Stimulated activated memory B cell treated with anti-CD40 and anti-IgM and Interleukin-4, amounts not matched to agents 10 μg/mL and 1 μg/mL and 100 μg/mL, for 72 hours (primary cell): ENCODE data around the gene TRIO.

Experiments
- ATAC-seq: fragments of 150-1000 bp; cut with Tn5 transposase; 2 replicates; pipeline ENCODE4 v1.10.0; 2021
- H3K27ac Mint-ChIP-seq: one replicate; pipeline ENCODE4 v1.8.0; 2022; ENCODE audit warnings: mild to moderate bottlenecking, mixed read lengths
- H3K27me3 Mint-ChIP-seq: one replicate; pipeline ENCODE4 v1.8.0; 2022; ENCODE audit warnings: mixed read lengths
- H3K36me3 Mint-ChIP-seq: one replicate; pipeline ENCODE4 v1.8.0; 2022; ENCODE audit warnings: mixed read lengths
- H3K4me1 Mint-ChIP-seq: one replicate; pipeline ENCODE4 v1.8.0; 2022; ENCODE audit warnings: mixed read lengths
- H3K4me3 Mint-ChIP-seq: one replicate; pipeline ENCODE4 v1.8.0; 2022; ENCODE audit warnings: mild to moderate bottlenecking, moderate library complexity, mixed read lengths
- H3K9me3 Mint-ChIP-seq: one replicate; pipeline ENCODE4 v1.8.0; 2022; ENCODE audit warnings: mixed read lengths

TRIO gene

GRCh38 chr5:14507156-14507941 lies 364.2 kb downstream of the TRIO start:
- Mint-ChIP-seq H3K4me1 (no peaks in the 10 kb centered on the region), H3K27ac (no peak overlapping the region), H3K4me3 (no peak overlapping the region), H3K27me3 (no peaks in the 10 kb centered on the region), H3K9me3 (no peaks in the 10 kb centered on the region), H3K36me3 (peaks cover 58% of the 10 kb centered on the region)
- no peak for ATAC-seq

DNA sequence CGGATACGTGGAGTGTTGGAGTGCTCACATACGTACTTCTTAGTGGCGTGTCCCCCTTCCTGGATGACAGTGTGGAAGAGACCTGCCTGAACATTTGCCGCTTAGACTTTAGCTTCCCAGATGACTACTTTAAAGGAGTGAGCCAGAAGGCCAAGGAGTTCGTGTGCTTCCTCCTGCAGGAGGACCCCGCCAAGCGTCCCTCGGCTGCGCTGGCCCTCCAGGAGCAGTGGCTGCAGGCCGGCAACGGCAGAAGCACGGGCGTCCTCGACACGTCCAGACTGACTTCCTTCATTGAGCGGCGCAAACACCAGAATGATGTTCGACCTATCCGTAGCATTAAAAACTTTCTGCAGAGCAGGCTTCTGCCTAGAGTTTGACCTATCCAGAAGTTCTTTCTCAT lies 364.9 kb downstream of the TRIO start:
- Mint-ChIP-seq H3K27me3 (no peaks in the 10 kb centered on the region), H3K36me3 (peaks cover 52% of the 10 kb centered on the region), H3K9me3 (no peaks in the 10 kb centered on the region), H3K4me3 (no peak overlapping the region), H3K4me1 (no peaks in the 10 kb centered on the region), H3K27ac (no peak overlapping the region)
- ATAC-seq, result no peak

DNA sequence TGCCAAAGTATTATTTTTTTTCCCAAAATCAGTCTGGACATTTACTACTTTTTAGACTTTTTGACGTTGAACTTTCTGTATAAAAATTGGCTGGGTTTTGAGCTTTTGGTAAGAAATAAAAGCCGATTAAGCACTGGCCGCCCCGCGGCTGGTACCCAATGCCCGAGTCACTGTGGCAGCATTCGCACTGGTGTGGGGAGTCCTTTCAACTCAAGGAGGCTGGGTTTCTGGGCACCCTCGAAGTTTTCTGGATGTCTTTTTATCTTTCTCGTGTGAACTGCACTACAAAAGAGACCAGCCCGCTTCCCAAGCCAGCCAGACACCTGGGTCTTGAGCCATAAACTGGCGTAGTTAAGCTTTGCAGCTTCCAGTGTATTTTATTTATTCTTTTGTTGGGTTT lies 366.4 kb downstream of the TRIO start:
- Mint-ChIP-seq H3K27me3 (no peaks in the 10 kb centered on the region), H3K4me1 (no peaks in the 10 kb centered on the region), H3K9me3 (no peaks in the 10 kb centered on the region), H3K36me3 (peaks cover 46% of the 10 kb centered on the region), H3K27ac (no peak overlapping the region), H3K4me3 (no peak overlapping the region)
- ATAC-seq, result no peak

DNA sequence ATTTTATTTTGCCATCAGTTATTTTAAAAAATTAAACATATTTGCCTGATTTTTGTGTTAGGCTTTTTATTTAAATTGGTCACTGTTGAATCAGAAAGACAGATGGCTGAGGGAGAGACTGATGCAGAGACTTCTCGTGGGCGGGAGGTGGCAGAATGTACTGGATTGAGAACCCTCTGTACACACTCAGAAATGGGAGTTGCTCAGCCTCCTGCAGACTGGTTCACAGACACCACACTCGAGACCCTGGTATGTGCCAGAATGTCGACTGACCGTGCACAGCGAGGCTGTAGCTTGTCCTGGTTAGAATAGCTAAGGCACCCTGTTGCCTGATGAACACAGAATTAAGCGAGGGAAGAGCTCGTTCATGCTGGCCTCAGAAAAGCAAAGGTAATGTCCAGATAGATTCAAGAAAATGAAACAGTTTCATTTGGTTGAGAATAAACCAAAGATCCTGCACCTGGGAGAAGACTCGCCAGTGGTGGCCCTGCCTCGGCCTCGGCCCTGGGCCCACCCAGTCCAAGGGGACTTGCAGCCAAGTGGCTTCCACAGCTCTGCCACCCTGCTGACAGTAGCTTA lies 367.1 kb downstream of the TRIO start:
- no peak overlapping the region for H3K27ac Mint-ChIP-seq
- H3K27me3 Mint-ChIP-seq, result no peaks in the 10 kb centered on the region
- no peaks in the 10 kb centered on the region for H3K4me1 Mint-ChIP-seq
- no peaks in the 10 kb centered on the region for H3K9me3 Mint-ChIP-seq
- H3K36me3 Mint-ChIP-seq, result peaks cover 39% of the 10 kb centered on the region
- ATAC-seq, result no peak
- H3K4me3 Mint-ChIP-seq, result no peak overlapping the region

DNA sequence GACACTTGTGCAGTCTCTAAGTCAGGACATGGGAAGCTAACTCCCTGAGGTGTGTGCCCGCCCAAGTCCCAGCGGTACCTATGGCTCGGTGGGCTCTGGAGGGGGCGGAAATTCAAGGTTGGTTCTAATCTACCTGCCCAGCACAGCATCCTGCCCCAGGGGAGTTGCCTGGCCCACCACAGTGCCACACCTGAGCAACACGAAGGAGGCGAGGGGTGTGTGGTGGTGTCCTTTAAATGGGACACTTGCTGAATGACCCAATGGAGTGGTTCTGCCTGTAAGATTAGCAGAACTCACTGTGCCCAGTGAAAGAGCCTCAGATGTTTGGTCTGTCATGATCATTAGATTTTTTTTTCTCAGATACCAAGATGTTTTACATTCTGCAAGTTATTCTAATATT lies 367.7 kb downstream of the TRIO start:
- peaks cover 37% of the 10 kb centered on the region for H3K36me3 Mint-ChIP-seq
- peaks cover 3% of the 10 kb centered on the region for H3K9me3 Mint-ChIP-seq
- no peak overlapping the region for H3K27ac Mint-ChIP-seq
- H3K4me1 Mint-ChIP-seq, result no peaks in the 10 kb centered on the region
- no peak for ATAC-seq
- H3K27me3 Mint-ChIP-seq, result no peaks in the 10 kb centered on the region
- no peak overlapping the region for H3K4me3 Mint-ChIP-seq

- Mint-ChIP-seq H3K36me3 (peaks cover 24% of the 10 kb centered on the region), H3K27ac (no peak overlapping the region), H3K27me3 (no peaks in the 10 kb centered on the region), H3K9me3 (peaks cover 3% of the 10 kb centered on the region), H3K4me3 (no peak overlapping the region), H3K4me1 (no peaks in the 10 kb centered on the region)
- no peak for ATAC-seq
These were observed 369.4 kb downstream of the TRIO start for GRCh38 chr5:14512574-14512973.

- Mint-ChIP-seq H3K36me3 (peaks cover 21% of the 10 kb centered on the region), H3K27ac (no peak overlapping the region), H3K4me1 (no peaks in the 10 kb centered on the region), H3K9me3 (peaks cover 3% of the 10 kb centered on the region), H3K27me3 (no peaks in the 10 kb centered on the region), H3K4me3 (no peak overlapping the region)
- ATAC-seq, result no peak
These were observed 370.1 kb downstream of the TRIO start for GRCh38 chr5:14513266-14513665.

GRCh38 chr5:14516901-14517300 lies 373.8 kb downstream of the TRIO start:
- peaks cover 18% of the 10 kb centered on the region for H3K36me3 Mint-ChIP-seq
- H3K27me3 Mint-ChIP-seq, result no peaks in the 10 kb centered on the region
- no peak for ATAC-seq
- H3K4me3 Mint-ChIP-seq, result no peak overlapping the region
- H3K27ac Mint-ChIP-seq, result no peak overlapping the region
- H3K9me3 Mint-ChIP-seq, result peaks cover 3% of the 10 kb centered on the region
- H3K4me1 Mint-ChIP-seq, result peaks cover 18% of the 10 kb centered on the region

DNA sequence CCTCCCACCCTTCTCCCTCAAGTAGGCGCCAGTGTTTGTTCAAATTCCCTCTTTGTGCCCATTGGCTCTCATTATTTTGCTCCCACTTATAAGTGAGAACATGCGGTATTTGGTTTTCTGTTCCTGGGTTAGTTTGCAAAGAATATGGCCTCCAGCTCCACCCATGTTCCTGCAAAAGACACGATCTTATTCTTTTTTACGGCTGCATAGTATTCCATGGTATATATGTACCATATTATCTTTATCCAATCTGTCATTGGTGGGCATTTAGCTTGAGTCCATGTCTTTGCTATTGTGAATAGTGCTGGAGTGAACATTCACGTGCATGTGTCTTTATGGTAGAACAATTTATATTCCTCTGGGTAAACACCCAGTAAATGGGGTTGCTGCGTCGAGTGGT lies 375.5 kb downstream of the TRIO start:
- Mint-ChIP-seq H3K27me3 (no peaks in the 10 kb centered on the region), H3K9me3 (peaks cover 3% of the 10 kb centered on the region), H3K4me3 (no peak overlapping the region), H3K4me1 (peaks cover 22% of the 10 kb centered on the region), H3K27ac (no peak overlapping the region), H3K36me3 (peaks cover 16% of the 10 kb centered on the region)
- ATAC-seq, result no peak

DNA sequence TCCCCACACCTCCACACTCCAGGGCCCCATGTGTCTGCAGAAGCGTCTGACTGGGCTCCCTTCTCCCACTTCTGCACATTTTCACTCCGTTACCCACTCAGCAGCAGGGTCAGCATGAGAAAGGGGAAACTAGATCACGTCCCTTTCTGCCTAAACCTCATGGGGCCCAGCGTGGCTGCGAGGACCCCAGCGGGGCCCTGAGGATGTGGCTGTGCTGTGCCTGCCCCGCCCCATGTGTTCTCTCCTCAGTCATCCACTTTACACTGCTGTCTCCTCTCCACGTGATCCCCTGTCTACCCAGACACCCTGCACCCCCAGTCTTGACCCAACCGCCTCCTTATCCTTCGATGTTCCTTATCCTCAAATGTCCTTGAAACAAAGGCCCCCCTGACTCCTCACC lies 378.6 kb downstream of the TRIO start:
- Mint-ChIP-seq H3K4me1 (peaks cover 22% of the 10 kb centered on the region), H3K36me3 (peaks cover 6% of the 10 kb centered on the region), H3K27ac (no peak overlapping the region), H3K4me3 (no peak overlapping the region), H3K9me3 (no peaks in the 10 kb centered on the region), H3K27me3 (no peaks in the 10 kb centered on the region)
- no peak for ATAC-seq

DNA sequence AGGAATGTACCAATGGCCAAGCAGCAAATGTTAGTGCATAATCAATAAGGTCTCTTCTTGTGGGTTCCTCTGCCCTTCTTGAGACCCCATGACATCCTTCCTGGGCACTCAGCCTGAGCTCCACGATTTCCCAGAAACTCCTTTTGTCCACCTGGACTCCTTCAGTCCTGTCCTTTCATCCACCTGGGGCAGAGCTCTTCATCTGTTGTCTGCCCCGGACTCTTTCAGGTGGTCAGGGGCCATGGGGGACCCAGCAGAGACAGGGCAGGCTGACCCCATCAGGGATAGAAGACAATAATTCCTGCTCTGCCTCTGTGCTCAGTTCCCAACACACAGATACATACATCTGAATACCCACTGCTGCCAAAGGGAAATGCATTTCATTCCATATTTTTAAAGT lies 379.6 kb downstream of the TRIO start:
- no peak for ATAC-seq
- no peaks in the 10 kb centered on the region for H3K9me3 Mint-ChIP-seq

GRCh38 chr5:14523243-14524034 lies 380.3 kb downstream of the TRIO start:
- H3K9me3 Mint-ChIP-seq, result no peaks in the 10 kb centered on the region
- H3K4me1 Mint-ChIP-seq, result peaks cover 22% of the 10 kb centered on the region
- no peak for ATAC-seq
- H3K27ac Mint-ChIP-seq, result no peak overlapping the region
- no peaks in the 10 kb centered on the region for H3K36me3 Mint-ChIP-seq
- H3K4me3 Mint-ChIP-seq, result no peak overlapping the region
- H3K27me3 Mint-ChIP-seq, result no peaks in the 10 kb centered on the region

More for the DNA sequence above, 379.6 kb downstream of the TRIO start:
- Mint-ChIP-seq H3K4me1 (peaks cover 22% of the 10 kb centered on the region), H3K27ac (no peak overlapping the region), H3K27me3 (no peaks in the 10 kb centered on the region), H3K4me3 (no peak overlapping the region), H3K36me3 (peaks cover 3% of the 10 kb centered on the region)

DNA sequence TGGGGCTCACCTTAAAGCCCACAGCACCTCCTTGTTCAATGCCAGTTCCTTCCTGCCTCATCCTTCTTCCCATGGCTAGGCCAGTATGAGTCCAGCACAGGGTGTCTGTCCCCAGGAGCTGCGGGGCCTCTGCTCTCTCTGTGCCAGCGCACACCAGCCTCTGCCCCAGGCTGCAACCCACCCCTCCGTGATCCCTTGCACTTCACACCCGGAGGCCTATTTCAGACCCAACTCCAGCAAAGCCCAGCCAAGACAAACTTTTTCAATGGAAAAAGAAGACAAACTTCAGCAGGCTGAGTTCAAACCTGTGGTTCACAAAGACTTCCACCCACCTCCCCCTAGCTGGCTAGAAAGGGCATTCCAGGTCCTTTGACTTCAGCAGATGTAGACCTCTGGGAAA lies 382.3 kb downstream of the TRIO start:
- Mint-ChIP-seq H3K4me3 (no peak overlapping the region), H3K9me3 (no peaks in the 10 kb centered on the region), H3K36me3 (no peaks in the 10 kb centered on the region), H3K4me1 (peaks cover 17% of the 10 kb centered on the region), H3K27me3 (no peaks in the 10 kb centered on the region), H3K27ac (no peak overlapping the region)
- ATAC-seq, result no peak

- no peaks in the 10 kb centered on the region for H3K36me3 Mint-ChIP-seq
- peaks cover 8% of the 10 kb centered on the region for H3K4me1 Mint-ChIP-seq
- no peak overlapping the region for H3K4me3 Mint-ChIP-seq
- no peaks in the 10 kb centered on the region for H3K27me3 Mint-ChIP-seq
- no peak overlapping the region for H3K27ac Mint-ChIP-seq
- ATAC-seq, result no peak
- H3K9me3 Mint-ChIP-seq, result no peaks in the 10 kb centered on the region
These were observed 383.4 kb downstream of the TRIO start for GRCh38 chr5:14526493-14526892.

- Mint-ChIP-seq H3K27me3 (no peaks in the 10 kb centered on the region), H3K27ac (no peak overlapping the region), H3K9me3 (peaks cover under 1% of the 10 kb centered on the region), H3K4me3 (no peak overlapping the region), H3K4me1 (no peaks in the 10 kb centered on the region), H3K36me3 (no peaks in the 10 kb centered on the region)
- ATAC-seq, result no peak
These were observed 385.0 kb downstream of the TRIO start for GRCh38 chr5:14528115-14528514.

- Mint-ChIP-seq H3K27me3 (no peaks in the 10 kb centered on the region), H3K9me3 (peaks cover 5% of the 10 kb centered on the region), H3K4me3 (no peak overlapping the region), H3K36me3 (no peaks in the 10 kb centered on the region), H3K4me1 (no peaks in the 10 kb centered on the region), H3K27ac (no peak overlapping the region)
- no peak for ATAC-seq
These were observed 385.8 kb downstream of the TRIO start for GRCh38 chr5:14528926-14529325.
